Sigmoid colon (tissue), 4 donors: ENCODE data around the gene PGA4.

Source experiments
- POLR2A ChIP-seq, 2 donors: fragments of 450-650 bp; IDR thresholded peaks; one replicate each; pipeline ENCODE4 v1.6.1; 2016; ENCODE audit warnings: antibody characterized with exemption in 2 of 2, mild to moderate bottlenecking in 2 of 2, moderate library complexity in 2 of 2
- POLR2AphosphoS5 ChIP-seq, 4 donors: sonication (generic); formaldehyde crosslinking; IDR thresholded peaks; one replicate each; pipeline ENCODE4 v1.6.1; 2017; ENCODE audit warnings: antibody characterized with exemption in 4 of 4
- TF ChIP-seq, protein P1 (sequence below), 4 experiments: fragments of 450-650 bp in 3 of 4; fragments of 200-600 bp in 1 of 4; IDR thresholded peaks; one replicate each; pipeline ENCODE4 v1.5.1; 2016 to 2019; ENCODE audit warnings: antibody characterized with exemption in 4 of 4, mild to moderate bottlenecking in 3 of 4, moderate library complexity in 2 of 4

DNA sequence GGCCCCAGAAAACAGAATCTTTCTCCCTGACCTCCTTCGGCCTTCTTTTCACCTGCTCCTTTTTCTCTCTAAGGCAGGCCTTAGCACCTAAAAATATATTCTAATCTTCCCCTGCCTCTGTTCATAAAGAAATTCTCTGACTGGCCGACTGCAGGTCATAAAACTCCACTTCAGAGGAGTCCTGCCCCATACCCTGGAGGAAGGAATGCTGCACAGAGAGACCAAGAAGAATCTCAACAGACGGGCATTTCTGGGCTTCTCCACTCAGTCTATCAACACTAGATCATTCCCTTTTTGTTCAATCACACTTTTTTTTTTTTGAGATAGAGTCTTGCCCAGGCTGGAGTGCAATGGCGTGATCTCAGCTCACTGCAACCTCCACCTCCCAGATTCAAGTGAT lies 38.5 kb upstream of the PGA4 start:
- TF ChIP-seq, protein P1, sequence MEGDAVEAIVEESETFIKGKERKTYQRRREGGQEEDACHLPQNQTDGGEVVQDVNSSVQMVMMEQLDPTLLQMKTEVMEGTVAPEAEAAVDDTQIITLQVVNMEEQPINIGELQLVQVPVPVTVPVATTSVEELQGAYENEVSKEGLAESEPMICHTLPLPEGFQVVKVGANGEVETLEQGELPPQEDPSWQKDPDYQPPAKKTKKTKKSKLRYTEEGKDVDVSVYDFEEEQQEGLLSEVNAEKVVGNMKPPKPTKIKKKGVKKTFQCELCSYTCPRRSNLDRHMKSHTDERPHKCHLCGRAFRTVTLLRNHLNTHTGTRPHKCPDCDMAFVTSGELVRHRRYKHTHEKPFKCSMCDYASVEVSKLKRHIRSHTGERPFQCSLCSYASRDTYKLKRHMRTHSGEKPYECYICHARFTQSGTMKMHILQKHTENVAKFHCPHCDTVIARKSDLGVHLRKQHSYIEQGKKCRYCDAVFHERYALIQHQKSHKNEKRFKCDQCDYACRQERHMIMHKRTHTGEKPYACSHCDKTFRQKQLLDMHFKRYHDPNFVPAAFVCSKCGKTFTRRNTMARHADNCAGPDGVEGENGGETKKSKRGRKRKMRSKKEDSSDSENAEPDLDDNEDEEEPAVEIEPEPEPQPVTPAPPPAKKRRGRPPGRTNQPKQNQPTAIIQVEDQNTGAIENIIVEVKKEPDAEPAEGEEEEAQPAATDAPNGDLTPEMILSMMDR (IDR thresholded peaks at IDR 0.05), result no peak
- TF ChIP-seq POLR2AphosphoS5 (IDR thresholded peaks at IDR 0.05) (no peak), POLR2A (IDR thresholded peaks at IDR 0.05) (no peak)
